ENCODE data around the gene VKORC1L1. TPM values are rescaled to one million over a fixed set of nuclear protein-coding genes. Genes with fewer than 3 reads are reported as not detected.
"Not testable (repeated sequence)": the region's sequence is repeated elsewhere in the genome, so short reads cannot be mapped to it uniquely, and the experiment has no call there.

VKORC1L1 gene
- total RNA-seq, 1 donor from 2014 or later = 16.0 TPM

DNA sequence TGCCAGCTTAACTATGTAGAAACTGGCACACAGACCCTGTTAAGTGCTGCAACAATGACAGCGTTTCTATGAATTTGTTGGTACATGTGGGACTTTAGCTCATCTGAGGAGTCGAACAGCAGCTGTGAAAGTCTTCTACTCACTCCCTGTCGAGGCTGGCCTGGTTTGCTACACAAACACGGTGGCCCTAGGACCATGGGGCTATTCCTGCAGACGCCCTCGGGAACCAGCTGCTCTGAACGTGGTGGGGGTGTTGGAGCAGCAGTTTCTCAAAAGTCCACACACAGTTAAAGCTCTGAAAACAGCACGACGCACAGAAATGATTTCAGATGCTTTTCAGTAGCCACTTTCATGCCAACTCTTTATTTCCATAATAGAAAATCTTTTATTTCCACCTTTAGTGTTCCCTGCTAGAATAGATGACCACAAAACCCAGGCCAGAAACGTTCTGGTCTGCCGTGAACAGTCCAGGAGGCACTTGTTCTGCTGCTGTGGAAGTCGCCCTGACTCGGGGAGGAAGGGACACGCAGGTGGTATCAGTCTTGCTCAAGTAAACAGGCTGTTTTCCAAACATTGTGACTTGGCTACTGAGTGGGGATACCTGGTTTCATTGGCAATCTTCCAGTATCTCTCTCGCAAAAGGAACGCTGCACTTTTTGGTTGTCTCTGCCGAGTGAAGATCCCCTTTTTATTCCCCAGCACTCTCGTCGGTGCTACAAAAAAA is 87.6 kb downstream of the VKORC1L1 start:
- Histone ChIP-seq H2AFZ (replicated peaks) (no peak overlapping the region), H3K4me2 (no peak overlapping the region), H3K27me3 (no peaks in the 10 kb centered on the region), H3K4me3 (no peak overlapping the region), H3K4me1 (no peaks in the 10 kb centered on the region), H3K27ac (no peak overlapping the region), H3F3A (ENCODE audit: low read depth) (peaks cover 14% of the 10 kb centered on the region), H3K36me3 (no peaks in the 10 kb centered on the region), H3K79me2 (ENCODE audit: low read depth) (no peaks in the 10 kb centered on the region), H4K20me1 (ENCODE audit: low read depth) (peaks cover 4% of the 10 kb centered on the region), H3K9ac (no peak overlapping the region), H3K9me3 (ENCODE audit: low read depth) (no peaks in the 10 kb centered on the region)
- H3K4me1 Mint-ChIP-seq = no peaks in the 10 kb centered on the region
- no peak overlapping the region for H3K27ac Mint-ChIP-seq
- H3K36me3 Mint-ChIP-seq = peaks cover 26% of the 10 kb centered on the region
- H3K4me3 Mint-ChIP-seq = no peak overlapping the region
- no peaks in the 10 kb centered on the region for H3K9me3 Mint-ChIP-seq
- no peak for DNase-seq (ENCODE audit: low spot score)
- H3K27me3 Mint-ChIP-seq (ENCODE audit: insufficient read depth, low read depth) = no peaks in the 10 kb centered on the region
- TF ChIP-seq, protein P1, sequence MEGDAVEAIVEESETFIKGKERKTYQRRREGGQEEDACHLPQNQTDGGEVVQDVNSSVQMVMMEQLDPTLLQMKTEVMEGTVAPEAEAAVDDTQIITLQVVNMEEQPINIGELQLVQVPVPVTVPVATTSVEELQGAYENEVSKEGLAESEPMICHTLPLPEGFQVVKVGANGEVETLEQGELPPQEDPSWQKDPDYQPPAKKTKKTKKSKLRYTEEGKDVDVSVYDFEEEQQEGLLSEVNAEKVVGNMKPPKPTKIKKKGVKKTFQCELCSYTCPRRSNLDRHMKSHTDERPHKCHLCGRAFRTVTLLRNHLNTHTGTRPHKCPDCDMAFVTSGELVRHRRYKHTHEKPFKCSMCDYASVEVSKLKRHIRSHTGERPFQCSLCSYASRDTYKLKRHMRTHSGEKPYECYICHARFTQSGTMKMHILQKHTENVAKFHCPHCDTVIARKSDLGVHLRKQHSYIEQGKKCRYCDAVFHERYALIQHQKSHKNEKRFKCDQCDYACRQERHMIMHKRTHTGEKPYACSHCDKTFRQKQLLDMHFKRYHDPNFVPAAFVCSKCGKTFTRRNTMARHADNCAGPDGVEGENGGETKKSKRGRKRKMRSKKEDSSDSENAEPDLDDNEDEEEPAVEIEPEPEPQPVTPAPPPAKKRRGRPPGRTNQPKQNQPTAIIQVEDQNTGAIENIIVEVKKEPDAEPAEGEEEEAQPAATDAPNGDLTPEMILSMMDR (IDR thresholded peaks at IDR 0.05) = no peak
- no peak for TF ChIP-seq EZH2phosphoT487 (IDR thresholded peaks at IDR 0.05)

DNA sequence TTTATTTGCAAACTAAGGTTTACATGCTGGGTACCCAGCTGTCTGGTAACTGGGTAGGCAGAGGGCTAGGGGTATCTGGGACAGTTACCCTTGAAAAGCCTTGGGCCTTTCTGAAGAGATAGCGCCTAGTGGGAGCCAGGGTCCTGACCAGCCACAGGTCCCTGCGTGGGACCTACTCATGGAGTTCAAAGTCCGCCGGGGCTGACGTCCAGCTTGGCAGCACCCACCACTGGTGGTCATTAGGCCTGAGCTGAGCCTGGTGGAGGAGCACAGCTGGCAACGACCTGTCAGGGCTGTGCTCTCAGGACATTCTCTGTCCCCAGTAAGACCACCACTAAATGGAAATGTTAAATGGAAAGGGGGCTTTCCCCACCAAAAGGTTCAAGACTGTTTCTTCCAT is 89.2 kb downstream of the VKORC1L1 start:
- Histone ChIP-seq H3K36me3 (no peaks in the 10 kb centered on the region), H2AFZ (replicated peaks) (no peak overlapping the region), H3K9me3 (ENCODE audit: low read depth) (no peaks in the 10 kb centered on the region), H3K4me1 (no peaks in the 10 kb centered on the region), H3F3A (ENCODE audit: low read depth) (peaks cover 14% of the 10 kb centered on the region), H3K27ac (no peak overlapping the region), H3K9ac (no peak overlapping the region), H3K79me2 (ENCODE audit: low read depth) (no peaks in the 10 kb centered on the region), H3K27me3 (no peaks in the 10 kb centered on the region), H3K4me3 (no peak overlapping the region), H4K20me1 (ENCODE audit: low read depth) (peaks cover 4% of the 10 kb centered on the region), H3K4me2 (no peak overlapping the region)
- TF ChIP-seq EZH2 (IDR thresholded peaks at IDR 0.05) (no peak), EZH2phosphoT487 (IDR thresholded peaks at IDR 0.05) (no peak)
- TF ChIP-seq, protein P1 (IDR thresholded peaks at IDR 0.05) = no peak
- Mint-ChIP-seq H3K4me1 (no peaks in the 10 kb centered on the region), H3K4me3 (no peak overlapping the region), H3K27ac (no peak overlapping the region), H3K36me3 (peaks cover 24% of the 10 kb centered on the region), H3K27me3 (ENCODE audit: insufficient read depth, low read depth) (no peaks in the 10 kb centered on the region), H3K9me3 (no peaks in the 10 kb centered on the region)
- DNase-seq (ENCODE audit: low spot score) = no peak

DNA sequence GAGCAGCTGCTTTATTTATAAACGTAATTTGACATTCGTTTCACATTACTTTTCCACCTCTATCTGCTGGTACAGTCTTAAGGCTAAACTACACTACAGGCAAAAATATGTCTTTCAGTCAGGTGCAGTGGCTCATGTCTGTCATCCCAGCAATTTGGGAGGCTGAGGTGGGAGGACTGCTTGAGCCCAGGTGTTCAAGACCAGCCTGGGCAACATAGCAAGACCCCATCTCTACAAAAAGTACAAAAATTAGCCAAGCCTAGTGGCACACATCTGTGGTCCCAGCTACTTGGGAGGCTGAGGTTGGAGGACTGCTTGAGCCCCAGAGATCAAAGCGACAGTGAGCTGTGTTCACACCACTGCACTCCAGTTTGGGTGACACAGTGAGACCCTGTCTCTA is 91.8 kb downstream of the VKORC1L1 start:
- H3K4me2 ChIP-seq; H3K27me3 Mint-ChIP-seq (ENCODE audit: insufficient read depth, low read depth); H3K9me3 ChIP-seq (ENCODE audit: low read depth); H3K9me3 Mint-ChIP-seq; H3K4me1 Mint-ChIP-seq; H3K4me3 ChIP-seq; H3K27ac ChIP-seq; H3K4me3 Mint-ChIP-seq; DNase-seq (ENCODE audit: low spot score); H3K27me3 ChIP-seq; H3K36me3 ChIP-seq; H3F3A ChIP-seq (ENCODE audit: low read depth); H2AFZ ChIP-seq (replicated peaks); H3K79me2 ChIP-seq (ENCODE audit: low read depth); H3K4me1 ChIP-seq; H3K9ac ChIP-seq; H3K27ac Mint-ChIP-seq; H4K20me1 ChIP-seq (ENCODE audit: low read depth): not testable (repeated sequence)
- peaks cover 32% of the 10 kb centered on the region for H3K36me3 Mint-ChIP-seq

DNA sequence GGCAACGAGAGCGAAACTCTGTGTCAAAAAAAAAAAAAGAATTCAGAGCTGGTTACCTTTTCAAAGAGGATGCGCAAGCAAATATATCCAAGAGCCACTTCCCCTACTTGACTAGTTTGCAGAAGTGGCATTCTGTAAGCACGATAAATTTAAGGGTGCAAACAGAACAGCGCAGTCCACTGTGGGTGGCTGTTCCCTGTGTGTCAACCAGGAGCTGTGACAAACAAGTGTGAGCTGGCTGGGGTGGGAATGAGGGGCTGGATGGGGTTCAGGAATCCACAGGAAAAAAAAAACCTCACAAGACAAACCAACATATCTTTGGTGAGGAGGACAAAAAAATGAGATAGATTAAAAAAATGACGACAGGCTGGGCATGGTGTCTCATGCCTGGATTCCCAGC is 93.3 kb downstream of the VKORC1L1 start:
- Mint-ChIP-seq H3K4me1 (no peaks in the 10 kb centered on the region), H3K36me3 (peaks cover 33% of the 10 kb centered on the region), H3K9me3 (no peaks in the 10 kb centered on the region), H3K4me3 (no peak overlapping the region), H3K27ac (no peak overlapping the region), H3K27me3 (ENCODE audit: insufficient read depth, low read depth) (peaks cover 3% of the 10 kb centered on the region)
- Histone ChIP-seq H3K4me1 (no peaks in the 10 kb centered on the region), H3K9me3 (ENCODE audit: low read depth) (no peaks in the 10 kb centered on the region), H3K27ac (no peak overlapping the region), H4K20me1 (ENCODE audit: low read depth) (no peaks in the 10 kb centered on the region), H3K79me2 (ENCODE audit: low read depth) (no peaks in the 10 kb centered on the region), H3K4me3 (no peak overlapping the region), H3F3A (ENCODE audit: low read depth) (peaks cover 1% of the 10 kb centered on the region), H2AFZ (replicated peaks) (no peak overlapping the region), H3K27me3 (no peaks in the 10 kb centered on the region), H3K9ac (no peak overlapping the region), H3K36me3 (no peaks in the 10 kb centered on the region), H3K4me2 (no peak overlapping the region)
- DNase-seq (ENCODE audit: low spot score) = no peak
- no peak for TF ChIP-seq EZH2phosphoT487 (IDR thresholded peaks at IDR 0.05)
- TF ChIP-seq, protein P1 (IDR thresholded peaks at IDR 0.05) = no peak
- no peak for TF ChIP-seq EZH2 (IDR thresholded peaks at IDR 0.05)

All from neural progenitor cell (in vitro differentiated cells).